IgD-negative memory B cell (primary cell): ENCODE results near the gene USO1. TPM values are rescaled to one million over a fixed set of nuclear protein-coding genes. Genes with fewer than 3 reads are reported as not detected.

Source experiments
- H3K27ac Mint-ChIP-seq, 3 donors: one replicate each; pipeline ENCODE4 v1.8.0; 2020 to 2022; ENCODE audit warnings: mild to moderate bottlenecking in 3 of 3, mixed read lengths in 3 of 3, moderate library complexity in 1 of 3
- H3K27me3 Mint-ChIP-seq: one replicate; pipeline ENCODE4 v1.8.0; 2021; ENCODE audit warnings: mixed read lengths
- H3K36me3 Mint-ChIP-seq: one replicate; pipeline ENCODE4 v1.8.0; 2020; ENCODE audit warnings: mild to moderate bottlenecking, mixed read lengths
- H3K4me1 Mint-ChIP-seq, 3 donors: one replicate each; pipeline ENCODE4 v1.8.0; 2020 to 2022; ENCODE audit warnings: mixed read lengths in 3 of 3, mild to moderate bottlenecking in 1 of 3
- H3K4me3 Mint-ChIP-seq, 4 donors: one replicate each; pipeline ENCODE4 v1.8.0; 2020 to 2022; ENCODE audit warnings: mild to moderate bottlenecking in 4 of 4, mixed read lengths in 4 of 4, moderate library complexity in 3 of 4
- H3K9me3 Mint-ChIP-seq, 3 donors: one replicate each; pipeline ENCODE4 v1.8.0; 2020 to 2021; ENCODE audit warnings: mixed read lengths in 3 of 3, mild to moderate bottlenecking in 1 of 3
- polyA plus RNA-seq: library from polyadenylated mRNA; unstranded; fragments of 300-500 nt; fragmentation: Illumina TruSeq; gene quantifications from one replicate; pipeline ENCODE4 v1.2.3, GENCODE V29; 2021

The USO1 gene
- polyA plus RNA-seq, 1 donor from 2014 or later = 18.6 TPM

DNA sequence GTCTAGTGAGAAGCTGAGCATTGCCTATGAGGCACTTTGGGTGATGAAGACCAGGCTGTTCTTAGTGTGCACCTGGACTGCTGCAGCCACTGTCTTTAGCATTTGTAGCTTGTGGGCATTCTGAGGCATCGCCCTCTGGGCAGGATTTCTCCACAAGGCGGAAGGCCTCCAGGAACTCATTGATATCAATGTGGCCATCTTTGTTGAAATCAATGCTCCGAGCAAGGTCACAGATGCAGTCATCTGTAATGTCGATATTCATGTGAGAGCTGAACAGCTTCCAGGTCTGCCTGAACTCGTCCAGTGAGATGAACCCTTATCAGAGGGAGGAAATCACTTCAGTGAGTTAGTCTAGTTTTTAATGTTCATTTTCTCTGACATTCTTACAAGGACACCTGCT, 136.2 kb downstream of the USO1 start:
- H3K4me3 Mint-ChIP-seq = no peak overlapping the region
- no peaks in the 10 kb centered on the region for H3K4me1 Mint-ChIP-seq
- H3K9me3 Mint-ChIP-seq = peaks cover 0 to 4% (median 2%) of the 10 kb centered on the region in 3 donors
- peaks cover 1% of the 10 kb centered on the region for H3K27me3 Mint-ChIP-seq
- no peaks in the 10 kb centered on the region for H3K36me3 Mint-ChIP-seq
- no peak overlapping the region for H3K27ac Mint-ChIP-seq

Other genes with a start within 250 kb of the USO1 start
- 25.3 TPM for gene RCHY1, start 210.2 kb upstream of the USO1 start, polyA plus RNA-seq
- 15.2 TPM for gene THAP6, start 210.1 kb upstream of the USO1 start, polyA plus RNA-seq
- gene ODAPH, start 168.5 kb upstream of the USO1 start, polyA plus RNA-seq = not detected
- gene CDKL2, start 94.0 kb upstream of the USO1 start, polyA plus RNA-seq = not detected
- gene G3BP2, start 51.2 kb upstream of the USO1 start, polyA plus RNA-seq = 87.9 TPM
- not detected for gene PPEF2, start 177.9 kb downstream of the USO1 start, polyA plus RNA-seq
- gene NAAA, start 216.4 kb downstream of the USO1 start, polyA plus RNA-seq = 111 TPM